HFF-Myc (cell line): Measurements from ENCODE around the gene FBXL17.

ENCODE experiments used
- DNase-seq: peaks from one replicate; pipeline ENCODE4 v3.0.0-alpha.2; 2011; ENCODE audit warnings: low read depth; ENCODE audit errors: extremely low read depth
- H3K4me3 ChIP-seq: replicated peaks from 2 replicates; pipeline ENCODE4 v1.5.1; 2011; ENCODE audit warnings: low read depth, mild to moderate bottlenecking, control low read depth, low read length
- CTCF ChIP-seq: IDR thresholded peaks from 2 replicates; pipeline ENCODE4 v1.5.1; 2012; ENCODE audit warnings: mild to moderate bottlenecking, low read depth, low read length, control low read depth; ENCODE audit errors: missing control alignments

Gene FBXL17

GRCh38 chr5:107964722-107965121, 417.2 kb downstream of the FBXL17 start:
- no peak for TF ChIP-seq CTCF
- DNase-seq: no peak
- H3K4me3 ChIP-seq: no peak overlapping the region

- no peak for DNase-seq
- no peak for TF ChIP-seq CTCF
- no peak overlapping the region for H3K4me3 ChIP-seq
These were observed 422.2 kb downstream of the FBXL17 start for GRCh38 chr5:107959573-107960279.

GRCh38 chr5:107958861-107959260, 423.0 kb downstream of the FBXL17 start:
- H3K4me3 ChIP-seq: no peak overlapping the region
- no peak for DNase-seq
- TF ChIP-seq CTCF: no peak

- no peak for DNase-seq
- TF ChIP-seq CTCF: no peak
- no peak overlapping the region for H3K4me3 ChIP-seq
These were observed 423.5 kb downstream of the FBXL17 start for GRCh38 chr5:107958432-107958831.

- H3K4me3 ChIP-seq: no peak overlapping the region
- no peak for TF ChIP-seq CTCF
- no peak for DNase-seq
These were observed 424.8 kb downstream of the FBXL17 start for GRCh38 chr5:107957051-107957450.

GRCh38 chr5:107955321-107955720, 426.6 kb downstream of the FBXL17 start:
- no peak for DNase-seq
- H3K4me3 ChIP-seq: no peak overlapping the region
- no peak for TF ChIP-seq CTCF

- H3K4me3 ChIP-seq: no peak overlapping the region
- no peak for DNase-seq
- no peak for TF ChIP-seq CTCF
These were observed 427.6 kb downstream of the FBXL17 start for GRCh38 chr5:107954254-107954653.
